ENCODE measurements around the gene ACSL1. TPM values are rescaled to one million over a fixed set of nuclear protein-coding genes. Genes with fewer than 3 reads are reported as not detected.

Gene ACSL1
- total and polyA plus RNA-seq, 9 of the 15 experiments (the other 6 are each of a cell fraction or from before 2014, with no cell fraction given) = 6.7 to 24.1 (median 15.0) TPM

DNA sequence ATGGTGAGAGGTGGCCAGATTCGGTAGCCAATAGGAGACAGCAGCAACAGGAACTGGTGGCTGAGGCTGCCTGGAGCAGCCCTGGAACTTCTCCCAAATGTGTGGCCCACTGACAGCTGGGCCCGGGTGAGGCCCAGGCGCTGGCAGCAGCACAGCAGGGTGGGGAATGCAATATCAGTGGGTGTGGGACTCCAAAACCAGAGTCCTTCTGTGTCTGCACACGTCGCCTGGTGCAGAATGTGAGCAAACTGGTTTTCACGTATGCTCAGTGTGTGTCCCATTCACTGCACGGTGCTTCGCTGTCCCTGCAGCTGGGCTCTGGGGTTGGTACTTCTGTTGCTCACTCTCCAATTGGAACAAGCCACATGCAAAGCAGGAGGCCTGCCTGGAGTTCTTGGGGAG, 77.5 kb downstream of the ACSL1 start:
- Histone ChIP-seq H3K79me2 (ENCODE audit: control insufficient read depth, insufficient read depth, low read length) (no peaks in the 10 kb centered on the region), H2AFZ (ENCODE audit: low read depth, low read length) (no peak overlapping the region), H3K9me1 (ENCODE audit: control insufficient read depth, insufficient read depth, low read length) (no peaks in the 10 kb centered on the region), H3K4me3 (no peak overlapping the region), H3K4me2 (ENCODE audit: insufficient read depth, low read length) (no peak overlapping the region), H3K9ac (ENCODE audit: insufficient read depth in 1 of 2, low read depth in 2 of 2, low read length in 2 of 2) (no peak overlapping the region), H3K27me3 (ENCODE audit: control insufficient read depth in 2 of 2, insufficient read depth in 2 of 2, low read length in 2 of 2) (no peaks in the 10 kb centered on the region), H3K9me3 (replicated peaks; ENCODE audit: control insufficient read depth, insufficient read depth, low read depth, low read length) (no peaks in the 10 kb centered on the region), H4K20me1 (replicated peaks; ENCODE audit: control insufficient read depth, insufficient read depth, low read length) (no peaks in the 10 kb centered on the region), H3K36me3 (ENCODE audit: control insufficient read depth, insufficient read depth, low read length) (no peaks in the 10 kb centered on the region), H3K27ac (ENCODE audit: extremely low read depth, low read depth, low read length) (no peak overlapping the region), H3K4me1 (replicated peaks in 1 of 2; ENCODE audit: control insufficient read depth in 2 of 2, insufficient read depth in 2 of 2, low read length in 2 of 2) (peaks cover 19 to 21% of the 10 kb centered on the region in 2 experiments)
- WGBS (ENCODE audit: insufficient coverage, low coverage, missing lambda C conversion rate) = 82% methylated on average over 8 of the region's 8 CpGs
- in situ Hi-C loops (cut with MboI) (loop anchor here (10.0 kb wide), 1 partner anchor 227 kb away; no protein-coding TSS in a partner anchor), intact Hi-C loops (cut with micrococcal nuclease) (loop anchor here (5.0 kb wide), 3 partner anchors 234 to 349 kb away; no protein-coding TSS in a partner anchor)
- ATAC-seq (no peak), DNase-seq (ENCODE audit: extremely low read depth in 1 of 4, low spot score in 3 of 4) (no peak), FAIRE-seq (no peak)
- POLR2A ChIA-PET = no interaction called here
- no TSS peak for BruUV-seq (replicated peaks)
- CTCF ChIA-PET (ENCODE audit: low intra/inter-chr PET ratio) = no interaction called here
- TF ChIP-seq ZNF280B (CRISPR knock-in tag; IDR thresholded peaks at IDR 0.05) = no peak
- TF ChIP-seq, protein P1, sequence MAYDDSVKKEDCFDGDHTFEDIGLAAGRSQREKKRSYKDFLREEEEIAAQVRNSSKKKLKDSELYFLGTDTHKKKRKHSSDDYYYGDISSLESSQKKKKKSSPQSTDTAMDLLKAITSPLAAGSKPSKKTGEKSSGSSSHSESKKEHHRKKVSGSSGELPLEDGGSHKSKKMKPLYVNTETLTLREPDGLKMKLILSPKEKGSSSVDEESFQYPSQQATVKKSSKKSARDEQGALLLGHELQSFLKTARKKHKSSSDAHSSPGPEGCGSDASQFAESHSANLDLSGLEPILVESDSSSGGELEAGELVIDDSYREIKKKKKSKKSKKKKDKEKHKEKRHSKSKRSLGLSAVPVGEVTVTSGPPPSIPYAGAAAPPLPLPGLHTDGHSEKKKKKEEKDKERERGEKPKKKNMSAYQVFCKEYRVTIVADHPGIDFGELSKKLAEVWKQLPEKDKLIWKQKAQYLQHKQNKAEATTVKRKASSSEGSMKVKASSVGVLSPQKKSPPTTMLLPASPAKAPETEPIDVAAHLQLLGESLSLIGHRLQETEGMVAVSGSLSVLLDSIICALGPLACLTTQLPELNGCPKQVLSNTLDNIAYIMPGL (CRISPR knock-in tag; IDR thresholded peaks at IDR 0.05) = no peak
- no peak for TF ChIP-seq HDAC6 (IDR thresholded peaks at IDR 0.05; ENCODE audit: low read depth, low read length)
- no peak for TF ChIP-seq ZKSCAN3 (CRISPR knock-in tag; IDR thresholded peaks at IDR 0.05)
- TF ChIP-seq ZBTB7A (IDR thresholded peaks at IDR 0.05; ENCODE audit: borderline replicate concordance, control insufficient read depth, low read depth, low read length) = no peak
- no peak for TF ChIP-seq JUNB (CRISPR knock-in tag; conservative IDR thresholded peaks at IDR 0.05)
- no peak for TF ChIP-seq MCM3 (IDR thresholded peaks at IDR 0.05)
- TF ChIP-seq ZNF551 (CRISPR knock-in tag; IDR thresholded peaks at IDR 0.05) = no peak
- no peak for TF ChIP-seq SMARCA4 (IDR thresholded peaks at IDR 0.05)
- no peak for TF ChIP-seq NR2F6 (CRISPR knock-in tag; IDR thresholded peaks at IDR 0.05)
- TF ChIP-seq TFAM (CRISPR knock-in tag; conservative IDR thresholded peaks at IDR 0.05) = no peak
- TF ChIP-seq RFX5 (IDR thresholded peaks at IDR 0.05; ENCODE audit: low read depth, low read length) = no peak
- no peak for TF ChIP-seq RFX7 (CRISPR knock-in tag; IDR thresholded peaks at IDR 0.05)
- TF ChIP-seq, protein P2, sequence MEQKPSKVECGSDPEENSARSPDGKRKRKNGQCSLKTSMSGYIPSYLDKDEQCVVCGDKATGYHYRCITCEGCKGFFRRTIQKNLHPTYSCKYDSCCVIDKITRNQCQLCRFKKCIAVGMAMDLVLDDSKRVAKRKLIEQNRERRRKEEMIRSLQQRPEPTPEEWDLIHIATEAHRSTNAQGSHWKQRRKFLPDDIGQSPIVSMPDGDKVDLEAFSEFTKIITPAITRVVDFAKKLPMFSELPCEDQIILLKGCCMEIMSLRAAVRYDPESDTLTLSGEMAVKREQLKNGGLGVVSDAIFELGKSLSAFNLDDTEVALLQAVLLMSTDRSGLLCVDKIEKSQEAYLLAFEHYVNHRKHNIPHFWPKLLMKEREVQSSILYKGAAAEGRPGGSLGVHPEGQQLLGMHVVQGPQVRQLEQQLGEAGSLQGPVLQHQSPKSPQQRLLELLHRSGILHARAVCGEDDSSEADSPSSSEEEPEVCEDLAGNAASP (IDR thresholded peaks at IDR 0.05) = no peak
- TF ChIP-seq ZNF57 (CRISPR knock-in tag; IDR thresholded peaks at IDR 0.05) = no peak
- no peak for TF ChIP-seq TSC22D4 (tag; IDR thresholded peaks at IDR 0.05)
- TF ChIP-seq ESRRA (IDR thresholded peaks at IDR 0.05; ENCODE audit: borderline replicate concordance, low read depth) = no peak
- no peak for TF ChIP-seq CGGBP1 (CRISPR knock-in tag; IDR thresholded peaks at IDR 0.05)
- TF ChIP-seq ZNF140 (CRISPR knock-in tag; IDR thresholded peaks at IDR 0.05) = no peak

Data from K562 (cell line).